ENCODE measurements around the gene STAC3.

GRCh38 chr12:57221169-57221917 is 29.6 kb downstream of the STAC3 start:
- TF ChIP-seq CTCF (IDR thresholded peaks at IDR 0.05) = no peak
- no peak for TF ChIP-seq POLR2A (IDR thresholded peaks at IDR 0.05)
